Measurements from ENCODE around the gene C13orf42. TPM values are rescaled to one million over a fixed set of nuclear protein-coding genes. Genes with fewer than 3 reads are reported as not detected.

Gene C13orf42
- total RNA-seq, 6 experiments from 2014 or later, result not detected

- peaks cover 13% of the 10 kb centered on the region for H3K27me3 Mint-ChIP-seq (ENCODE audit: insufficient read depth)
- H3K9me3 Mint-ChIP-seq, result no peaks in the 10 kb centered on the region
- no peak for TF ChIP-seq CTCF (IDR thresholded peaks at IDR 0.05)
- H3K27ac Mint-ChIP-seq, result no peak overlapping the region
- no peaks in the 10 kb centered on the region for H3K4me1 Mint-ChIP-seq (ENCODE audit: low read depth)
- DNase-seq, result no peak
- no peaks in the 10 kb centered on the region for H3K36me3 Mint-ChIP-seq (ENCODE audit: low read depth)
- no peak overlapping the region for H3K4me3 Mint-ChIP-seq
Measured at GRCh38 chr13:51057001-51057400, 54.1 kb downstream of the C13orf42 start.

GRCh38 chr13:51052581-51052980, 58.5 kb downstream of the C13orf42 start:
- no peak overlapping the region for H3K27ac Mint-ChIP-seq
- no peaks in the 10 kb centered on the region for H3K36me3 Mint-ChIP-seq (ENCODE audit: low read depth)
- no peaks in the 10 kb centered on the region for H3K4me1 Mint-ChIP-seq (ENCODE audit: low read depth)
- H3K27me3 Mint-ChIP-seq (ENCODE audit: insufficient read depth), result peaks cover 19% of the 10 kb centered on the region
- H3K4me3 Mint-ChIP-seq, result no peak overlapping the region
- no peak for TF ChIP-seq CTCF (IDR thresholded peaks at IDR 0.05)
- DNase-seq, result no peak
- H3K9me3 Mint-ChIP-seq, result no peaks in the 10 kb centered on the region

- Mint-ChIP-seq H3K36me3 (ENCODE audit: low read depth) (no peaks in the 10 kb centered on the region), H3K9me3 (no peaks in the 10 kb centered on the region), H3K27me3 (ENCODE audit: insufficient read depth) (peaks cover 23% of the 10 kb centered on the region), H3K27ac (no peak overlapping the region), H3K4me1 (ENCODE audit: low read depth) (no peaks in the 10 kb centered on the region), H3K4me3 (no peak overlapping the region)
- no peak for TF ChIP-seq CTCF (IDR thresholded peaks at IDR 0.05)
- no peak for DNase-seq
Measured at GRCh38 chr13:51050021-51050830, 60.8 kb downstream of the C13orf42 start.

GRCh38 chr13:51048616-51049015, 62.5 kb downstream of the C13orf42 start:
- Mint-ChIP-seq H3K4me3 (no peak overlapping the region), H3K27ac (no peak overlapping the region), H3K27me3 (ENCODE audit: insufficient read depth) (peaks cover 32% of the 10 kb centered on the region), H3K4me1 (ENCODE audit: low read depth) (no peaks in the 10 kb centered on the region), H3K9me3 (no peaks in the 10 kb centered on the region), H3K36me3 (ENCODE audit: low read depth) (no peaks in the 10 kb centered on the region)
- no peak for TF ChIP-seq CTCF (IDR thresholded peaks at IDR 0.05)
- no peak for DNase-seq

- no peaks in the 10 kb centered on the region for H3K36me3 Mint-ChIP-seq (ENCODE audit: low read depth)
- DNase-seq, result no peak
- H3K27me3 Mint-ChIP-seq (ENCODE audit: insufficient read depth), result peaks cover 32% of the 10 kb centered on the region
- no peak overlapping the region for H3K27ac Mint-ChIP-seq
- H3K9me3 Mint-ChIP-seq, result no peaks in the 10 kb centered on the region
- TF ChIP-seq CTCF (IDR thresholded peaks at IDR 0.05), result no peak
- no peak overlapping the region for H3K4me3 Mint-ChIP-seq
- no peaks in the 10 kb centered on the region for H3K4me1 Mint-ChIP-seq (ENCODE audit: low read depth)
Measured at GRCh38 chr13:51048166-51048461, 63.0 kb downstream of the C13orf42 start.

Measured in HFFc6 (cell line).